Measurements from ENCODE around the gene GPR180.

GPR180 gene

DNA sequence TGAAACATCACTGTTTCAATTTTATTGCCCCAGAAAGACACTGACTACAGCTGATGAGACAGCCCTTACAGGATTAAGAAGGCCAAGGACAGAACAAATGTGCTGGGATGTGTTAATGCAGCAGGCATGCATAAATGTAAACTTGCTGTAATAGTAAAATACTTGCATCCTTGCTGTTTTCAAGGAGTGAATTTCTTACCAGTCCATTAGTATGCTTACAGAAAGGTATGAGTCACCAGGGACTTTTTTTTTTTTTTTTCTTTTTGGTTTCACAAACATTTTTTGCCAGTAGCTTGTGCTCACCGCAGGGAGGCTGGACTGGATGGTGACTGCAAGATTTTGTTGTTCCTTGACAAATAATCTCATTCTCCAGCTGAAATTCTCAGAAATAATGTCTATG lies 55.1 kb downstream of the GPR180 start:
- H3K4me1 ChIP-seq (ENCODE audit: insufficient read depth, low read length): no peaks in the 10 kb centered on the region
- H3K36me3 ChIP-seq (ENCODE audit: insufficient read depth, low read length): no peaks in the 10 kb centered on the region
- ATAC-seq (ENCODE audit: insufficient read depth, low read depth) (no peak), DNase-seq (no peak)
- no peaks in the 10 kb centered on the region for H3K9me3 ChIP-seq (ENCODE audit: insufficient read depth, low read length, severe bottlenecking)
- no peak overlapping the region for H2AFZ ChIP-seq (ENCODE audit: low read depth, low read length)
- no peak for TF ChIP-seq EZH2 (IDR thresholded peaks at IDR 0.05; ENCODE audit: borderline replicate concordance, low read depth, low read length, severe bottlenecking)
- TF ChIP-seq, protein P1, sequence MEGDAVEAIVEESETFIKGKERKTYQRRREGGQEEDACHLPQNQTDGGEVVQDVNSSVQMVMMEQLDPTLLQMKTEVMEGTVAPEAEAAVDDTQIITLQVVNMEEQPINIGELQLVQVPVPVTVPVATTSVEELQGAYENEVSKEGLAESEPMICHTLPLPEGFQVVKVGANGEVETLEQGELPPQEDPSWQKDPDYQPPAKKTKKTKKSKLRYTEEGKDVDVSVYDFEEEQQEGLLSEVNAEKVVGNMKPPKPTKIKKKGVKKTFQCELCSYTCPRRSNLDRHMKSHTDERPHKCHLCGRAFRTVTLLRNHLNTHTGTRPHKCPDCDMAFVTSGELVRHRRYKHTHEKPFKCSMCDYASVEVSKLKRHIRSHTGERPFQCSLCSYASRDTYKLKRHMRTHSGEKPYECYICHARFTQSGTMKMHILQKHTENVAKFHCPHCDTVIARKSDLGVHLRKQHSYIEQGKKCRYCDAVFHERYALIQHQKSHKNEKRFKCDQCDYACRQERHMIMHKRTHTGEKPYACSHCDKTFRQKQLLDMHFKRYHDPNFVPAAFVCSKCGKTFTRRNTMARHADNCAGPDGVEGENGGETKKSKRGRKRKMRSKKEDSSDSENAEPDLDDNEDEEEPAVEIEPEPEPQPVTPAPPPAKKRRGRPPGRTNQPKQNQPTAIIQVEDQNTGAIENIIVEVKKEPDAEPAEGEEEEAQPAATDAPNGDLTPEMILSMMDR (IDR thresholded peaks at IDR 0.05; ENCODE audit: borderline replicate concordance, extremely low read depth, low read length, poor library complexity, severe bottlenecking): no peak
- H3K27me3 ChIP-seq (ENCODE audit: insufficient read depth, low read length, poor library complexity): peaks cover 7% of the 10 kb centered on the region
- no peaks in the 10 kb centered on the region for H4K20me1 ChIP-seq (ENCODE audit: insufficient read depth, low read length)
- H3K27ac ChIP-seq (ENCODE audit: low read length): no peak overlapping the region
- no peaks in the 10 kb centered on the region for H3K79me2 ChIP-seq (ENCODE audit: insufficient read depth, low read length)
- no peak overlapping the region for H3K4me2 ChIP-seq (ENCODE audit: insufficient read depth, low read length)
- H3K4me3 ChIP-seq (ENCODE audit: low read depth in 1 of 2, low read length in 2 of 2): no peak overlapping the region
- H3K9ac ChIP-seq (ENCODE audit: low read depth, low read length): no peak overlapping the region

DNA sequence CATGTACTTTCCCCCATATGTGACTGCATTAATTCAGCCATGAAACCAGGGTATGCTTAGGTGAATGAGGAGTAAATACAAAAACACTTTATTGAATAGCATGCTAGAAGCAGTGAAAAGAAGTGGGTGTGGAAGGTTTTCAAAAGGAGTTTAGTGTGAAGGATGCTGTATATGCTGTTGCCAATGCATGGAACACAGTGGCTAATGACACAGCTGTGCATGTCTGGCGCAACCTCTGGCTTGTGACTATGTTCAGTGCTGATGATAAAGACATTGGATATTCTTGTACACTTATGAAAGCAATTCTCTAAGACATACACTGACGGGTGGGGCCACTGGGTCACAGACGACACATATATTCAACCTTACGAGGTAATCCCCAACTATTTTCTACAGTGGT lies 55.5 kb downstream of the GPR180 start:
- Histone ChIP-seq H2AFZ (ENCODE audit: low read depth, low read length) (no peak overlapping the region), H3K4me3 (ENCODE audit: low read depth in 1 of 2, low read length in 2 of 2) (no peak overlapping the region), H3K9me3 (ENCODE audit: insufficient read depth, low read length, severe bottlenecking) (no peaks in the 10 kb centered on the region), H3K27me3 (ENCODE audit: insufficient read depth, low read length, poor library complexity) (peaks cover 7% of the 10 kb centered on the region), H3K36me3 (ENCODE audit: insufficient read depth, low read length) (no peaks in the 10 kb centered on the region), H3K27ac (ENCODE audit: low read length) (no peak overlapping the region), H3K79me2 (ENCODE audit: insufficient read depth, low read length) (no peaks in the 10 kb centered on the region), H4K20me1 (ENCODE audit: insufficient read depth, low read length) (no peaks in the 10 kb centered on the region), H3K9ac (ENCODE audit: low read depth, low read length) (no peak overlapping the region), H3K4me1 (ENCODE audit: insufficient read depth, low read length) (no peaks in the 10 kb centered on the region), H3K4me2 (ENCODE audit: insufficient read depth, low read length) (no peak overlapping the region)
- ATAC-seq (ENCODE audit: insufficient read depth, low read depth) (no peak), DNase-seq (no peak)
- TF ChIP-seq, protein P1 (IDR thresholded peaks at IDR 0.05; ENCODE audit: borderline replicate concordance, extremely low read depth, low read length, poor library complexity, severe bottlenecking): no peak
- no peak for TF ChIP-seq EZH2 (IDR thresholded peaks at IDR 0.05; ENCODE audit: borderline replicate concordance, low read depth, low read length, severe bottlenecking)

DNA sequence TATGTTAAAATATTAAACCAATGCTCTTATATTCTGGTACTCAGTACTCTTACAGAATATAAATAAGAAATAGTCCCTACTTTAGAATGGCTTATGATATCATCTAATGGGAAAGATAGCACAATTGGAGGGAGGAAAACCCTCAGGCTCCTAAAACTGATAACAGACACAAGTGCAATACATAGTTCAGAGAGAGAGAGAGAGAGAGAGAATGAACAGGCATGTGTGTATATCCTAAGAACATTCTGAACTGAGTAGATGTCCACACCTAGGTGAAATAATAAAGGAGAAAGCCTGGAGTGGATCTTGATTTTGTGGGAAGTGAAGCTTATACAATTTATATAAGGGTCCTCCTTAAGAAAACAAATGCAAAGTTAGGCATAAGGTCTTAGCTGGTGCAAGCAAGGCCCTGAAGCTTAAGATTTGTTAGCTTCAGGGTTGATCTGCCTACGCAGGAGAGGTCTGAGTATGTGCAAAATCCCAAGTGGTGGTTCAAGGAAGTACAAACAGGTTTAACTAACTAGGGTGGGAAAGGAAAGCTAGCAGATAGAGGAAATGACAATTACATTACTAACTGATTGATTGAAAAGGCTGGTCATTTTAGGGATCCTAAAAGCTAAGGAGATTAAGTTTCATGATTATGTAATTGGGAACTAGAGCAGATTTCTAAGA lies 57.4 kb downstream of the GPR180 start:
- no peaks in the 10 kb centered on the region for H3K36me3 ChIP-seq (ENCODE audit: insufficient read depth, low read length)
- no peak for TF ChIP-seq EZH2 (IDR thresholded peaks at IDR 0.05; ENCODE audit: borderline replicate concordance, low read depth, low read length, severe bottlenecking)
- TF ChIP-seq, protein P1 (IDR thresholded peaks at IDR 0.05; ENCODE audit: borderline replicate concordance, extremely low read depth, low read length, poor library complexity, severe bottlenecking): no peak
- no peak overlapping the region for H2AFZ ChIP-seq (ENCODE audit: low read depth, low read length)
- H3K4me2 ChIP-seq (ENCODE audit: insufficient read depth, low read length): no peak overlapping the region
- DNase-seq: no peak
- H3K79me2 ChIP-seq (ENCODE audit: insufficient read depth, low read length): no peaks in the 10 kb centered on the region
- ATAC-seq (ENCODE audit: insufficient read depth, low read depth): no peak
- no peaks in the 10 kb centered on the region for H4K20me1 ChIP-seq (ENCODE audit: insufficient read depth, low read length)
- no peak overlapping the region for H3K4me3 ChIP-seq (ENCODE audit: low read depth in 1 of 2, low read length in 2 of 2)
- H3K4me1 ChIP-seq (ENCODE audit: insufficient read depth, low read length): no peaks in the 10 kb centered on the region
- no peak overlapping the region for H3K27ac ChIP-seq (ENCODE audit: low read length)
- H3K9ac ChIP-seq (ENCODE audit: low read depth, low read length): no peak overlapping the region
- H3K27me3 ChIP-seq (ENCODE audit: insufficient read depth, low read length, poor library complexity): peaks cover 7% of the 10 kb centered on the region
- no peaks in the 10 kb centered on the region for H3K9me3 ChIP-seq (ENCODE audit: insufficient read depth, low read length, severe bottlenecking)
